ENCODE results near the gene CDH26. TPM values are rescaled to one million over a fixed set of nuclear protein-coding genes. Genes with fewer than 3 reads are reported as not detected.
"Not testable (repeated sequence)": the region's sequence is repeated elsewhere in the genome, so short reads cannot be mapped to it uniquely, and the experiment has no call there.

Gene CDH26
- total and polyA plus RNA-seq, 4 experiments from 2014 or later: 0.55 to 4.4 (median 4.1) TPM; not detected in 1

- H3K27me3 ChIP-seq (ENCODE audit: insufficient read depth, low read length): no peaks in the 10 kb centered on the region
- H3K9me3 ChIP-seq (ENCODE audit: control insufficient read depth in 1 of 2, low read length in 2 of 2): no peaks in the 10 kb centered on the region
- no peak for DNase-seq
- intact Hi-C loops (cut with micrococcal nuclease): no loop called here
- CTCF ChIA-PET (ENCODE audit: partially characterized antibody): interaction anchor here (0.8 to 1.7 kb wide), 2 partner anchors 11 to 16 kb away, joined by 3 to 4 read pairs; no protein-coding TSS in a partner anchor
- POLR2A ChIA-PET (ENCODE audit: partially characterized antibody): interaction anchor here (0.6 kb wide), 1 partner anchor 182 kb away, joined by 3 read pairs; no protein-coding TSS in a partner anchor
- no peaks in the 10 kb centered on the region for H3K36me3 ChIP-seq (ENCODE audit: insufficient read depth, low read length)
- no peak overlapping the region for H3K27ac Mint-ChIP-seq
- H3K4me3 Mint-ChIP-seq: no peak overlapping the region
- no peak overlapping the region for H3K4me3 ChIP-seq (ENCODE audit: low read length in 2 of 2)
- peaks cover 0 to 3% (median 0%) of the 10 kb centered on the region in 8 donors for H3K9me3 Mint-ChIP-seq
- H3K4me1 ChIP-seq (ENCODE audit: insufficient read depth, low read length): no peaks in the 10 kb centered on the region
- peaks cover 4 to 5% of the 10 kb centered on the region in 2 donors for H3K27me3 Mint-ChIP-seq
- H3K4me1 Mint-ChIP-seq: no peaks in the 10 kb centered on the region
- no peak overlapping the region for H3K27ac ChIP-seq (ENCODE audit: low read depth, low read length)
- peaks cover 0 to 10% of the 10 kb centered on the region in 2 donors for H3K36me3 Mint-ChIP-seq
Measured at GRCh38 chr20:60040471-60041162, 82.4 kb downstream of the CDH26 start.

GRCh38 chr20:60041436-60042165 is 83.4 kb downstream of the CDH26 start:
- CTCF ChIA-PET (ENCODE audit: partially characterized antibody); H3K4me3 ChIP-seq (ENCODE audit: low read length in 2 of 2); H3K4me3 Mint-ChIP-seq; H3K36me3 Mint-ChIP-seq; H3K27ac ChIP-seq (ENCODE audit: low read depth, low read length); H3K4me1 Mint-ChIP-seq; POLR2A ChIA-PET (ENCODE audit: partially characterized antibody); H3K27me3 Mint-ChIP-seq; DNase-seq; H3K9me3 Mint-ChIP-seq; intact Hi-C loops (cut with micrococcal nuclease); H3K36me3 ChIP-seq (ENCODE audit: insufficient read depth, low read length); H3K9me3 ChIP-seq (ENCODE audit: control insufficient read depth in 1 of 2, low read length in 2 of 2); H3K27ac Mint-ChIP-seq; H3K4me1 ChIP-seq (ENCODE audit: insufficient read depth, low read length); H3K27me3 ChIP-seq (ENCODE audit: insufficient read depth, low read length): not testable (repeated sequence)

GRCh38 chr20:60043435-60043834 is 85.2 kb downstream of the CDH26 start:
- Mint-ChIP-seq H3K36me3 (peaks cover 0 to 1% of the 10 kb centered on the region in 2 donors), H3K9me3 (no peaks in the 10 kb centered on the region), H3K4me3 (no peak overlapping the region), H3K4me1 (no peaks in the 10 kb centered on the region), H3K27ac (no peak overlapping the region), H3K27me3 (peaks cover 2 to 3% of the 10 kb centered on the region in 2 donors)
- DNase-seq: no peak
- CTCF ChIA-PET (ENCODE audit: partially characterized antibody): no interaction called here
- POLR2A ChIA-PET (ENCODE audit: partially characterized antibody): no interaction called here
- Histone ChIP-seq H3K9me3 (ENCODE audit: control insufficient read depth in 1 of 2, low read length in 2 of 2) (no peaks in the 10 kb centered on the region), H3K27me3 (ENCODE audit: insufficient read depth, low read length) (no peaks in the 10 kb centered on the region), H3K36me3 (ENCODE audit: insufficient read depth, low read length) (no peaks in the 10 kb centered on the region), H3K4me1 (ENCODE audit: insufficient read depth, low read length) (no peaks in the 10 kb centered on the region), H3K4me3 (ENCODE audit: low read length in 2 of 2) (no peak overlapping the region), H3K27ac (ENCODE audit: low read depth, low read length) (no peak overlapping the region)
- intact Hi-C loops (cut with micrococcal nuclease): no loop called here

- H3K27ac ChIP-seq (ENCODE audit: low read depth, low read length): no peak overlapping the region
- no peaks in the 10 kb centered on the region for H3K4me1 Mint-ChIP-seq
Measured at GRCh38 chr20:60046011-60046413, 87.8 kb downstream of the CDH26 start.

GRCh38 chr20:60046436-60046835 is 88.2 kb downstream of the CDH26 start:
- no peak overlapping the region for H3K27ac Mint-ChIP-seq
- no peaks in the 10 kb centered on the region for H3K9me3 ChIP-seq (ENCODE audit: control insufficient read depth in 1 of 2, low read length in 2 of 2)
- intact Hi-C loops (cut with micrococcal nuclease): no loop called here
- DNase-seq: no peak
- H3K27me3 Mint-ChIP-seq: peaks cover 0 to 2% of the 10 kb centered on the region in 2 donors
- H3K4me1 ChIP-seq (ENCODE audit: insufficient read depth, low read length): no peaks in the 10 kb centered on the region
- no peak overlapping the region for H3K4me3 ChIP-seq (ENCODE audit: low read length in 2 of 2)
- no peak overlapping the region for H3K27ac ChIP-seq (ENCODE audit: low read depth, low read length)
- no peaks in the 10 kb centered on the region for H3K9me3 Mint-ChIP-seq
- H3K36me3 ChIP-seq (ENCODE audit: insufficient read depth, low read length): no peaks in the 10 kb centered on the region
- ChIA-PET CTCF (ENCODE audit: partially characterized antibody) (no interaction called here), POLR2A (ENCODE audit: partially characterized antibody) (no interaction called here)
- no peak overlapping the region for H3K4me3 Mint-ChIP-seq
- no peaks in the 10 kb centered on the region for H3K27me3 ChIP-seq (ENCODE audit: insufficient read depth, low read length)
- no peaks in the 10 kb centered on the region for H3K36me3 Mint-ChIP-seq
- no peaks in the 10 kb centered on the region for H3K4me1 Mint-ChIP-seq

More at GRCh38 chr20:60046011-60046413, 87.8 kb downstream of the CDH26 start:
- H3K27ac Mint-ChIP-seq: no peak overlapping the region
- intact Hi-C loops (cut with micrococcal nuclease): no loop called here
- Histone ChIP-seq H3K4me1 (ENCODE audit: insufficient read depth, low read length) (no peaks in the 10 kb centered on the region), H3K4me3 (ENCODE audit: low read length in 2 of 2) (no peak overlapping the region), H3K9me3 (ENCODE audit: control insufficient read depth in 1 of 2, low read length in 2 of 2) (no peaks in the 10 kb centered on the region), H3K27me3 (ENCODE audit: insufficient read depth, low read length) (no peaks in the 10 kb centered on the region), H3K36me3 (ENCODE audit: insufficient read depth, low read length) (no peaks in the 10 kb centered on the region)
- H3K4me3 Mint-ChIP-seq: no peak overlapping the region
- no peaks in the 10 kb centered on the region for H3K9me3 Mint-ChIP-seq
- ChIA-PET CTCF (ENCODE audit: partially characterized antibody) (no interaction called here), POLR2A (ENCODE audit: partially characterized antibody) (no interaction called here)
- no peak for DNase-seq
- no peaks in the 10 kb centered on the region for H3K36me3 Mint-ChIP-seq
- peaks cover 2 to 3% of the 10 kb centered on the region in 2 donors for H3K27me3 Mint-ChIP-seq

DNA sequence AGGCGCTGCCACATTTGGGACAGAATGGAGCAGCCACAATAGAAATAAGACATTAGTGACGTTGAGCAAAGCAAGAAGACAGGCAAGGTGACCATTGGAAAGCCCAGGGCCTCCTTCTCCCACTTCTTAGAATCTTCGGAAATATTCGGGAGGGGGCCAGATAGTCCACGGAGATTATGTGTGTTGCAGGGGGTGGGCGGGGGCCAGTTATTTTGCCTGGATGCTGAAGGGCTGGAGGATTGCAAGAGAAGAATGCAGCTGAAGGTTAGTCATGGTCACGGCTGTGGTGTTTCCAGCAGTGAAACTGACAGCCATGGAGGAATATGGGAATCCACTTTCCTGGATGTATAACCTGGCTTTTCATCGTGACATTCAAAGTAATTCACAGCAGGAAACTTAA is 88.6 kb downstream of the CDH26 start:
- DNase-seq: no peak
- no peak overlapping the region for H3K27ac Mint-ChIP-seq
- intact Hi-C loops (cut with micrococcal nuclease): no loop called here

GRCh38 chr20:60048634-60049521 is 90.7 kb downstream of the CDH26 start:
- no peak for DNase-seq

More for the DNA sequence above, 88.6 kb downstream of the CDH26 start:
- H3K9me3 Mint-ChIP-seq: no peaks in the 10 kb centered on the region
- Histone ChIP-seq H3K4me1 (ENCODE audit: insufficient read depth, low read length) (no peaks in the 10 kb centered on the region), H3K36me3 (ENCODE audit: insufficient read depth, low read length) (no peaks in the 10 kb centered on the region), H3K4me3 (ENCODE audit: low read length in 2 of 2) (no peak overlapping the region), H3K27me3 (ENCODE audit: insufficient read depth, low read length) (no peaks in the 10 kb centered on the region), H3K9me3 (ENCODE audit: control insufficient read depth in 1 of 2, low read length in 2 of 2) (no peaks in the 10 kb centered on the region), H3K27ac (ENCODE audit: low read depth, low read length) (no peak overlapping the region)
- POLR2A ChIA-PET (ENCODE audit: partially characterized antibody): no interaction called here
- H3K4me1 Mint-ChIP-seq: no peaks in the 10 kb centered on the region
- H3K27me3 Mint-ChIP-seq: peaks cover 0 to 2% of the 10 kb centered on the region in 2 donors
- no peak overlapping the region for H3K4me3 Mint-ChIP-seq
- no peaks in the 10 kb centered on the region for H3K36me3 Mint-ChIP-seq
- CTCF ChIA-PET (ENCODE audit: partially characterized antibody): no interaction called here

More at GRCh38 chr20:60048634-60049521, 90.7 kb downstream of the CDH26 start:
- Histone ChIP-seq H3K36me3 (ENCODE audit: insufficient read depth, low read length) (no peaks in the 10 kb centered on the region), H3K27me3 (ENCODE audit: insufficient read depth, low read length) (no peaks in the 10 kb centered on the region), H3K9me3 (ENCODE audit: control insufficient read depth in 1 of 2, low read length in 2 of 2) (no peaks in the 10 kb centered on the region), H3K27ac (ENCODE audit: low read depth, low read length) (no peak overlapping the region), H3K4me3 (ENCODE audit: low read length in 2 of 2) (no peak overlapping the region), H3K4me1 (ENCODE audit: insufficient read depth, low read length) (no peaks in the 10 kb centered on the region)
- CTCF ChIA-PET (ENCODE audit: partially characterized antibody): no interaction called here
- peak overlapping the region in 1 of 7 donors; percentile 50 for H3K27ac Mint-ChIP-seq
- no peaks in the 10 kb centered on the region for H3K27me3 Mint-ChIP-seq
- peaks cover 2 to 10% (median 5%) of the 10 kb centered on the region in 4 donors for H3K4me1 Mint-ChIP-seq
- H3K4me3 Mint-ChIP-seq: no peak overlapping the region
- no peaks in the 10 kb centered on the region for H3K36me3 Mint-ChIP-seq
- H3K9me3 Mint-ChIP-seq: no peaks in the 10 kb centered on the region
- intact Hi-C loops (cut with micrococcal nuclease): no loop called here
- POLR2A ChIA-PET (ENCODE audit: partially characterized antibody): no interaction called here

Measured in CD4-positive, alpha-beta memory T cell (primary cell).